CD4-positive, CD25-positive, alpha-beta regulatory T cell (primary cell): ENCODE results near the gene FAM8A1. TPM values are rescaled to one million over a fixed set of nuclear protein-coding genes. Genes with fewer than 3 reads are reported as not detected.

Experiments
- ATAC-seq, 2 donors: fragments of 150-1000 bp; cut with Tn5 transposase; one replicate each; pipeline ENCODE4 v1.10.0; 2021; ENCODE audit warnings: low read depth in 2 of 2, moderate number of reproducible peaks in 2 of 2, moderate library complexity in 1 of 2
- DNase-seq, 3 donors: peaks; one replicate each; pipeline versions ENCODE4 v3.0.0 to v3.0.0-alpha.2; 2012 to 2022; ENCODE audit warnings: mixed read lengths in 1 of 3
- H3K27ac ChIP-seq: one replicate; pipeline ENCODE4 v1.7.0; 2013; ENCODE audit warnings: mild to moderate bottlenecking, low read length; ENCODE audit not compliant: insufficient read depth, poor library complexity, severe bottlenecking
- H3K27me3 ChIP-seq: one replicate; pipeline ENCODE4 v1.7.0; 2013; ENCODE audit warnings: low read length; ENCODE audit not compliant: control insufficient read depth, insufficient read depth
- H3K36me3 ChIP-seq: one replicate; pipeline ENCODE4 v1.7.0; 2013; ENCODE audit warnings: mild to moderate bottlenecking, low read length, moderate library complexity; ENCODE audit not compliant: control insufficient read depth, insufficient read depth
- H3K4me1 ChIP-seq: 2 replicates; pipeline ENCODE4 v1.7.0; 2013; ENCODE audit warnings: mild to moderate bottlenecking, low read length; ENCODE audit not compliant: insufficient read depth, control insufficient read depth, poor library complexity, severe bottlenecking
- H3K4me3 ChIP-seq: one replicate; pipeline ENCODE4 v1.7.0; 2013; ENCODE audit warnings: low read depth, mild to moderate bottlenecking, low read length, moderate library complexity
- H3K9me3 ChIP-seq, 2 experiments: 1 replicate in 1 of 2; 2 replicates in 1 of 2; pipeline ENCODE4 v1.7.0; 2013; ENCODE audit warnings: low read length in 2 of 2, mild to moderate bottlenecking in 1 of 2, moderate library complexity in 1 of 2; ENCODE audit not compliant: control insufficient read depth in 2 of 2
- H3K27ac Mint-ChIP-seq, 3 donors: one replicate each; pipeline ENCODE4 v1.8.0; 2020 to 2022; ENCODE audit warnings: mild to moderate bottlenecking in 3 of 3, mixed read lengths in 3 of 3, moderate library complexity in 2 of 3
- H3K27me3 Mint-ChIP-seq: one replicate; pipeline ENCODE4 v1.8.0; 2022; ENCODE audit warnings: mild to moderate bottlenecking, mixed read lengths
- H3K36me3 Mint-ChIP-seq: one replicate; pipeline ENCODE4 v1.8.0; 2020; ENCODE audit warnings: mixed read lengths
- H3K4me1 Mint-ChIP-seq, 4 donors: one replicate each; pipeline ENCODE4 v1.8.0; 2020 to 2022; ENCODE audit warnings: mixed read lengths in 4 of 4, mild to moderate bottlenecking in 1 of 4
- H3K4me3 Mint-ChIP-seq, 4 donors: one replicate each; pipeline ENCODE4 v1.8.0; 2020 to 2022; ENCODE audit warnings: mild to moderate bottlenecking in 4 of 4, mixed read lengths in 4 of 4, moderate library complexity in 3 of 4
- H3K9me3 Mint-ChIP-seq, 7 donors: one replicate each; pipeline ENCODE4 v1.8.0; 2020 to 2022; ENCODE audit warnings: mixed read lengths in 7 of 7, mild to moderate bottlenecking in 3 of 7, moderate library complexity in 2 of 7
- polyA plus RNA-seq, 4 donors: library from polyadenylated mRNA; unstranded; fragments of 300-500 nt; fragmentation: Illumina TruSeq; gene quantifications; one replicate each; pipeline ENCODE4 v1.2.3, GENCODE V29; 2021
- total RNA-seq: library from RNA; stranded (reverse); gene quantifications from one replicate; pipeline ENCODE4 v1.2.3, GENCODE V29; 2022

Gene FAM8A1
- total and polyA plus RNA-seq, 5 donors from 2014 or later: 3.0 to 17.0 (median 4.4) TPM

DNA sequence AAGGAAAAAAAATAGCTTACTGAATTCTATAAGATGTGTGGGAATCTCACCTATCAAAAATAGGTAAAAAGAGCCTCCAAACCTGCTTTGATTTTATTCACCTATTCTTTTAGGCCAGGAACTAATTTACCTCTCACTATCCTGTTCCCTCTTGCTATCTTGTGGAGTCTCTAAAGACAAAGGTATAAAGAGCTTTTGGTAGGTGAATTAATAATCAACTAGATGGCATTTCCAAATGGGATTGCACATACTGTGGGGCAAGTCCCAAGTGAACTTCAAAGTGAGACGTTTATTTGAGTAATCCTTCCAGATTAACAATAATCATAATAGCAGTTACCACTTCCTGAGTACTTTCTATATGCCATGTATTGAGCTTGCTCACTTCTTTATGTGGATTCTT, 2.8 kb downstream of the FAM8A1 start:
- Histone ChIP-seq H3K36me3 (peaks cover 27% of the 10 kb centered on the region), H3K4me1 (peaks cover 30% of the 10 kb centered on the region), H3K9me3 (no peaks in the 10 kb centered on the region), H3K4me3 (peak overlapping the region; percentile 94), H3K27ac (no peak overlapping the region), H3K27me3 (no peaks in the 10 kb centered on the region)
- no peak for ATAC-seq
- H3K27me3 Mint-ChIP-seq: peaks cover 4% of the 10 kb centered on the region
- peaks cover 19% of the 10 kb centered on the region for H3K36me3 Mint-ChIP-seq
- DNase-seq: peak in 1 of 3 donors; percentile 18
- peak overlapping the region; percentile 87 to 97 (median 89) for H3K4me3 Mint-ChIP-seq
- H3K27ac Mint-ChIP-seq: peak overlapping the region in 2 of 3 donors; percentile 59 to 87
- no peaks in the 10 kb centered on the region for H3K9me3 Mint-ChIP-seq
- peaks cover 38 to 53% (median 42%) of the 10 kb centered on the region in 4 donors for H3K4me1 Mint-ChIP-seq

DNA sequence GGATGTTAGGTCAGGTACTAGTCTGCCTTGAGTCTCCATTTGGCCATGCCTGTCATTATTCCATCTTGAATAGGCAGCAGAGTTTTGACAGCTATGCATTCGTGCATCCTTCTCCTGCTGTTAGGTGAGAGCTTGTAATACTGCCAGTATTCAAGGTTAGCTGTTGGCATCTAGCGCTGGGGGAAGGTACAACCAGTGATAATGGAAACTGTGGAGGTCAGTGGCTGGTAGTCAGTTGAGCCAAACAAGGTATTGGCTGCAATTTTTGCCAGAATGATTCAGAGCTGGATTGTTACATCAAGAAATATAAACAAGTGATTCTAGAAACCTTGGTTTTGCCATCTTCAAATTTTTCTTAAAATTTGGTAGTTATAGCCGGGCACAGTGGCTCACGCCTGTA, 6.5 kb downstream of the FAM8A1 start:
- peaks cover 30 to 36% (median 32%) of the 10 kb centered on the region in 4 donors for H3K4me1 Mint-ChIP-seq
- Histone ChIP-seq H3K4me3 (no peak overlapping the region), H3K9me3 (no peaks in the 10 kb centered on the region), H3K27ac (no peak overlapping the region), H3K4me1 (peaks cover 18% of the 10 kb centered on the region), H3K36me3 (peaks cover 45% of the 10 kb centered on the region), H3K27me3 (no peaks in the 10 kb centered on the region)
- peaks cover 29% of the 10 kb centered on the region for H3K36me3 Mint-ChIP-seq
- DNase-seq (no peak), ATAC-seq (no peak)
- no peaks in the 10 kb centered on the region for H3K9me3 Mint-ChIP-seq
- H3K27me3 Mint-ChIP-seq: no peaks in the 10 kb centered on the region
- peak overlapping the region in 1 of 4 donors; percentile 21 for H3K4me3 Mint-ChIP-seq
- no peak overlapping the region for H3K27ac Mint-ChIP-seq

- H3K27ac Mint-ChIP-seq: peak overlapping the region in 1 of 3 donors; percentile 44
- DNase-seq (no peak), ATAC-seq (no peak)
- Histone ChIP-seq H3K4me3 (no peak overlapping the region), H3K4me1 (no peaks in the 10 kb centered on the region), H3K27ac (no peak overlapping the region), H3K9me3 (no peaks in the 10 kb centered on the region), H3K27me3 (no peaks in the 10 kb centered on the region), H3K36me3 (peaks cover 32% of the 10 kb centered on the region)
- H3K4me3 Mint-ChIP-seq: no peak overlapping the region
- H3K9me3 Mint-ChIP-seq: no peaks in the 10 kb centered on the region
- H3K4me1 Mint-ChIP-seq: peaks cover 3 to 8% (median 5%) of the 10 kb centered on the region in 4 donors
- H3K36me3 Mint-ChIP-seq: peaks cover 29% of the 10 kb centered on the region
- H3K27me3 Mint-ChIP-seq: no peaks in the 10 kb centered on the region
Observed at GRCh38 chr6:17610835-17611234, 10.7 kb downstream of the FAM8A1 start.

GRCh38 chr6:17612048-17612447, 11.9 kb downstream of the FAM8A1 start:
- no peaks in the 10 kb centered on the region for H3K4me1 ChIP-seq
- no peak overlapping the region for H3K27ac ChIP-seq
- Mint-ChIP-seq H3K36me3 (peaks cover 27% of the 10 kb centered on the region), H3K4me1 (peaks cover 2 to 8% (median 6%) of the 10 kb centered on the region in 4 donors), H3K4me3 (no peak overlapping the region), H3K27me3 (no peaks in the 10 kb centered on the region), H3K27ac (peak overlapping the region in 2 of 3 donors; percentile 18 to 97), H3K9me3 (no peaks in the 10 kb centered on the region)
- H3K36me3 ChIP-seq: peaks cover 38% of the 10 kb centered on the region
- no peak overlapping the region for H3K4me3 ChIP-seq
- ATAC-seq (no peak), DNase-seq (no peak)
- H3K9me3 ChIP-seq: no peaks in the 10 kb centered on the region
- H3K27me3 ChIP-seq: no peaks in the 10 kb centered on the region

DNA sequence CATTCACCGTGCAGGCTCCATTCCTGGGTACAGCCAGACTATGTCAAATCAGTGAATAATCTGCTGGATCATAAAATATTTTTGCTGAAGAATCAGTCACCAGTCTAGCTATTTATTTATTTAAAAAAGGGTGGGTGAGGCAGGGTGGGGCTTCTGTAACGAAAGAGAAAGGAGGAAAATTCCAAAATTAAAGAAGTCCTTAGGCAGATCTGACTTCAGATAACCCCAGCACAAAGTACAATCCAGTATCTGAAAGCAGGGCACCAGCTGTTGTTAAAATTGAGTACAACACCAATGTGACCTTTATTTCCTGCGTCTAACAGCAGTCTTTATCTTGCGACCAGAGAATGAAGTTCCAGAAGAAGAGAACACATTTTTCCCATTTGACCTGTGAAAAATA, 15.7 kb downstream of the FAM8A1 start:
- no peak for DNase-seq
- Histone ChIP-seq H3K27ac (no peak overlapping the region), H3K4me1 (no peaks in the 10 kb centered on the region), H3K9me3 (no peaks in the 10 kb centered on the region), H3K27me3 (no peaks in the 10 kb centered on the region), H3K36me3 (peaks cover 36% of the 10 kb centered on the region), H3K4me3 (no peak overlapping the region)
- no peak overlapping the region for H3K4me3 Mint-ChIP-seq
- H3K4me1 Mint-ChIP-seq: peaks cover 0 to 18% (median 13%) of the 10 kb centered on the region in 4 donors
- H3K27ac Mint-ChIP-seq: no peak overlapping the region
- ATAC-seq: no peak
- peaks cover 38% of the 10 kb centered on the region for H3K36me3 Mint-ChIP-seq
- H3K9me3 Mint-ChIP-seq: no peaks in the 10 kb centered on the region
- no peaks in the 10 kb centered on the region for H3K27me3 Mint-ChIP-seq

GRCh38 chr6:17621003-17621402, 20.9 kb downstream of the FAM8A1 start:
- H3K27ac Mint-ChIP-seq: peak overlapping the region in 2 of 3 donors; percentile 33 to 79
- no peaks in the 10 kb centered on the region for H3K9me3 Mint-ChIP-seq
- Histone ChIP-seq H3K9me3 (no peaks in the 10 kb centered on the region), H3K27me3 (no peaks in the 10 kb centered on the region), H3K4me3 (no peak overlapping the region), H3K27ac (no peak overlapping the region), H3K4me1 (no peaks in the 10 kb centered on the region), H3K36me3 (peaks cover 76% of the 10 kb centered on the region)
- H3K4me3 Mint-ChIP-seq: no peak overlapping the region
- H3K36me3 Mint-ChIP-seq: peaks cover 41% of the 10 kb centered on the region
- H3K27me3 Mint-ChIP-seq: no peaks in the 10 kb centered on the region
- DNase-seq (peak in 1 of 3 donors; percentile 27), ATAC-seq (no peak)
- H3K4me1 Mint-ChIP-seq: peaks cover 23 to 30% (median 24%) of the 10 kb centered on the region in 4 donors

DNA sequence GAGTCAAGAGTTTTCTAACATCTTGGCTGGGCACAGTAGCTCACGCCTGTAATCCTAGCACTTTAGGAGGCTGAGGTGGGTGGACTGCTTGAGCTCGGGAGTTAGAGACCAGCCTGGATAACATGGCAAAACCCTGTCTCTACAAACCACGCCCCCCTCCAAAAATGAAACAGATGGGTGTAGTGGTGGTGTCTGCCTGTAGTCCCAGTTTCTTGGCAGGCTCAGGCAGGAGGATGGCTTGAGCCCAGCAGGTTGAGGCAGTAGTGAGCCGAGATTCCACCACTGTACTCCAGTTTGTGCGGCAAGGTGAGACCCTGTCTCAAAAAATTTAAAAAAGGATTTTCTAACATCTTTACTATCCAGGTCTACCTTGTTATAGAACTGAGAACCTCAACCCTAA, 22.0 kb downstream of the FAM8A1 start:
- no peaks in the 10 kb centered on the region for H3K4me1 ChIP-seq
- no peak for ATAC-seq
- no peak for DNase-seq
- H3K4me1 Mint-ChIP-seq: peaks cover 19 to 31% (median 25%) of the 10 kb centered on the region in 4 donors
- no peak overlapping the region for H3K27ac ChIP-seq
- H3K36me3 Mint-ChIP-seq: peaks cover 35% of the 10 kb centered on the region
- no peak overlapping the region for H3K4me3 ChIP-seq
- H3K4me3 Mint-ChIP-seq: no peak overlapping the region
- no peaks in the 10 kb centered on the region for H3K27me3 ChIP-seq
- peaks cover 75% of the 10 kb centered on the region for H3K36me3 ChIP-seq
- H3K27me3 Mint-ChIP-seq: no peaks in the 10 kb centered on the region
- peak overlapping the region in 1 of 3 donors; percentile 79 for H3K27ac Mint-ChIP-seq
- no peaks in the 10 kb centered on the region for H3K9me3 ChIP-seq
- H3K9me3 Mint-ChIP-seq: no peaks in the 10 kb centered on the region

DNA sequence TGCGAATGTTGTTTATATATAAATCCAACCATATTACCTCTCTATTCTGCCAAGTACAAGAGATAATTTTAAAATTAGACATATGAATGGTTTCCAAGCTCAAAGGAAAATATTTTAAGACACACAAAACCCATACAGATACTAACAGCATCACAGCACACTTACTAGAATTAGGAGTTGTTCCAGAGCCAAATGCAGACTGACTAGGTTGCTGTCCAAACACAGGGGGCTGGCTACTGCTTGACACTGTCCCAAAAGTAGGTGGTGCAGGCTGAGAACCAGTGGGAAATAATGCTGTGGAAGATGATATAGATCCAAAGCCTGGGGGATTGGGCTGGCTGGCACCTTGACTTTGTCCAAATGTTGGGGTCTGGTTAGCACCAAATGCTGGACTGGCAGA, 24.3 kb downstream of the FAM8A1 start:
- peak overlapping the region in 1 of 3 donors; percentile 10 for H3K27ac Mint-ChIP-seq
- peaks cover 75% of the 10 kb centered on the region for H3K36me3 ChIP-seq

More for the DNA sequence above, 24.3 kb downstream of the FAM8A1 start:
- H3K9me3 Mint-ChIP-seq: no peaks in the 10 kb centered on the region
- Histone ChIP-seq H3K27me3 (no peaks in the 10 kb centered on the region), H3K4me3 (no peak overlapping the region), H3K4me1 (no peaks in the 10 kb centered on the region), H3K27ac (no peak overlapping the region), H3K9me3 (no peaks in the 10 kb centered on the region)
- H3K27me3 Mint-ChIP-seq: no peaks in the 10 kb centered on the region
- DNase-seq (no peak), ATAC-seq (no peak)
- peaks cover 23 to 41% (median 24%) of the 10 kb centered on the region in 4 donors for H3K4me1 Mint-ChIP-seq
- H3K36me3 Mint-ChIP-seq: peaks cover 35% of the 10 kb centered on the region
- no peak overlapping the region for H3K4me3 Mint-ChIP-seq
